ENCODE results near the gene PDE11A. TPM values are rescaled to one million over a fixed set of nuclear protein-coding genes. Genes with fewer than 3 reads are reported as not detected.

The PDE11A gene
- total RNA-seq, 6 experiments from 2014 or later, result 1.2 to 3.1 (median 1.4) TPM

GRCh38 chr2:177742851-177743250, 329.7 kb downstream of the PDE11A start:
- Mint-ChIP-seq H3K27ac (no peak overlapping the region), H3K27me3 (ENCODE audit: insufficient read depth) (peaks cover 7% of the 10 kb centered on the region), H3K4me3 (no peak overlapping the region), H3K4me1 (ENCODE audit: low read depth) (peaks cover 5% of the 10 kb centered on the region; the same call in 1 of the 2 replicates), H3K9me3 (no peaks in the 10 kb centered on the region), H3K36me3 (ENCODE audit: low read depth) (no peaks in the 10 kb centered on the region)
- no peak for TF ChIP-seq CTCF (IDR thresholded peaks at IDR 0.05)
- no peak for DNase-seq

- H3K9me3 Mint-ChIP-seq, result no peaks in the 10 kb centered on the region
- no peak overlapping the region for H3K4me3 Mint-ChIP-seq
- DNase-seq, result no peak
- H3K4me1 Mint-ChIP-seq (ENCODE audit: low read depth), result peaks cover 5% of the 10 kb centered on the region; the same call in 1 of the 2 replicates
- peaks cover 7% of the 10 kb centered on the region for H3K27me3 Mint-ChIP-seq (ENCODE audit: insufficient read depth)
- no peak overlapping the region for H3K27ac Mint-ChIP-seq
- TF ChIP-seq CTCF (IDR thresholded peaks at IDR 0.05), result no peak
- no peaks in the 10 kb centered on the region for H3K36me3 Mint-ChIP-seq (ENCODE audit: low read depth)
Measured at GRCh38 chr2:177741866-177742265, 330.7 kb downstream of the PDE11A start.

- Mint-ChIP-seq H3K4me3 (no peak overlapping the region), H3K27ac (no peak overlapping the region), H3K9me3 (no peaks in the 10 kb centered on the region), H3K36me3 (ENCODE audit: low read depth) (no peaks in the 10 kb centered on the region), H3K4me1 (ENCODE audit: low read depth) (no peaks in the 10 kb centered on the region), H3K27me3 (ENCODE audit: insufficient read depth) (peaks cover 7% of the 10 kb centered on the region)
- DNase-seq, result no peak
- no peak for TF ChIP-seq CTCF (IDR thresholded peaks at IDR 0.05)
Measured at GRCh38 chr2:177740700-177741099, 331.9 kb downstream of the PDE11A start.

- H3K27me3 Mint-ChIP-seq (ENCODE audit: insufficient read depth), result peaks cover 13% of the 10 kb centered on the region
- no peak overlapping the region for H3K27ac Mint-ChIP-seq
- no peak for TF ChIP-seq CTCF (IDR thresholded peaks at IDR 0.05)
- no peak for DNase-seq
- no peaks in the 10 kb centered on the region for H3K36me3 Mint-ChIP-seq (ENCODE audit: low read depth)
- H3K4me1 Mint-ChIP-seq (ENCODE audit: low read depth), result no peaks in the 10 kb centered on the region
- H3K9me3 Mint-ChIP-seq, result no peaks in the 10 kb centered on the region
- H3K4me3 Mint-ChIP-seq, result no peak overlapping the region
Measured at GRCh38 chr2:177738461-177739235, 333.9 kb downstream of the PDE11A start.

GRCh38 chr2:177735318-177735803, 337.2 kb downstream of the PDE11A start:
- Mint-ChIP-seq H3K4me1 (ENCODE audit: low read depth) (peaks cover 5% of the 10 kb centered on the region; the same call in 1 of the 2 replicates), H3K27me3 (ENCODE audit: insufficient read depth) (peaks cover 15% of the 10 kb centered on the region)

More at GRCh38 chr2:177735318-177735803, 337.2 kb downstream of the PDE11A start:
- Mint-ChIP-seq H3K9me3 (no peaks in the 10 kb centered on the region), H3K4me3 (no peak overlapping the region), H3K27ac (no peak overlapping the region), H3K36me3 (ENCODE audit: low read depth) (no peaks in the 10 kb centered on the region)
- no peak for DNase-seq
- TF ChIP-seq CTCF (IDR thresholded peaks at IDR 0.05), result peak; percentile 36; the same call in 1 of the 2 replicates

Data from HFFc6 (cell line).